Astrocyte of the hippocampus (primary cell): ENCODE data around the gene TBC1D2.
"Not testable (repeated sequence)": the region's sequence is repeated elsewhere in the genome, so short reads cannot be mapped to it uniquely, and the experiment has no call there.

Source experiments
- DNase-seq: peaks from one replicate; pipeline ENCODE4 v3.0.0; 2011; ENCODE audit warnings: low read depth, low spot score

TBC1D2 gene

GRCh38 chr9:98255578-98256296, at the start of gene TBC1D2:
TSS of gene TBC1D2 (minus strand) at chr9:98255649. CDS start at chr9:98255541, 108 bp downstream.
- peak; percentile 97 for DNase-seq

- no peak for DNase-seq
Observed at GRCh38 chr9:98304381-98304780, 48.9 kb upstream of the TBC1D2 start.

- DNase-seq = no peak
Observed at GRCh38 chr9:98303633-98304125, 48.2 kb upstream of the TBC1D2 start.

- no peak for DNase-seq
Observed at GRCh38 chr9:98302938-98303632, 47.6 kb upstream of the TBC1D2 start.

- DNase-seq = no peak
Observed at GRCh38 chr9:98302150-98302549, 46.7 kb upstream of the TBC1D2 start.

- no peak for DNase-seq
Observed at GRCh38 chr9:98300611-98301010, 45.2 kb upstream of the TBC1D2 start.

- DNase-seq = no peak
Observed at GRCh38 chr9:98298476-98298875, 43.0 kb upstream of the TBC1D2 start.

GRCh38 chr9:98295824-98296223, 40.4 kb upstream of the TBC1D2 start:
- no peak for DNase-seq

GRCh38 chr9:98291820-98292219, 36.4 kb upstream of the TBC1D2 start:
- no peak for DNase-seq

GRCh38 chr9:98290411-98290810, 35.0 kb upstream of the TBC1D2 start:
- no peak for DNase-seq

GRCh38 chr9:98289614-98290201, 34.3 kb upstream of the TBC1D2 start:
- no peak for DNase-seq

GRCh38 chr9:98288881-98289280, 33.4 kb upstream of the TBC1D2 start:
- DNase-seq = peak; percentile 7

- no peak for DNase-seq
Observed at GRCh38 chr9:98287384-98287783, 31.9 kb upstream of the TBC1D2 start.

GRCh38 chr9:98285446-98285845, 30.0 kb upstream of the TBC1D2 start:
- DNase-seq = no peak

GRCh38 chr9:98284754-98285153, 29.3 kb upstream of the TBC1D2 start:
- no peak for DNase-seq

- not testable (repeated sequence) for DNase-seq
Observed at GRCh38 chr9:98283143-98283542, 27.7 kb upstream of the TBC1D2 start.

GRCh38 chr9:98281281-98281680, 25.8 kb upstream of the TBC1D2 start:
- no peak for DNase-seq

- DNase-seq = no peak
Observed at GRCh38 chr9:98280574-98280973, 25.1 kb upstream of the TBC1D2 start.

- DNase-seq = no peak
Observed at GRCh38 chr9:98280162-98280561, 24.7 kb upstream of the TBC1D2 start.

GRCh38 chr9:98276907-98277469, 21.5 kb upstream of the TBC1D2 start:
- DNase-seq = no peak

- DNase-seq = no peak
Observed at GRCh38 chr9:98275159-98275558, 19.7 kb upstream of the TBC1D2 start.

- no peak for DNase-seq
Observed at GRCh38 chr9:98272083-98272482, 16.6 kb upstream of the TBC1D2 start.
